ENCODE results near the gene GTPBP1.

The GTPBP1 gene

GRCh38 chr22:38739300-38740055 is 33.7 kb downstream of the GTPBP1 start:
- in situ Hi-C loops (cut with MboI; ENCODE audit: low sequenced_read_pairs), result no loop called here

GRCh38 chr22:38740116-38740723 is 34.5 kb downstream of the GTPBP1 start:
- in situ Hi-C loops (cut with MboI; ENCODE audit: low sequenced_read_pairs), result no loop called here

- in situ Hi-C loops (cut with MboI; ENCODE audit: low sequenced_read_pairs), result no loop called here
These were observed 35.0 kb downstream of the GTPBP1 start for GRCh38 chr22:38740754-38741153.

GRCh38 chr22:38741166-38741565 is 35.4 kb downstream of the GTPBP1 start:
- in situ Hi-C loops (cut with MboI; ENCODE audit: low sequenced_read_pairs), result no loop called here

GRCh38 chr22:38741576-38741975 is 35.8 kb downstream of the GTPBP1 start:
- in situ Hi-C loops (cut with MboI; ENCODE audit: low sequenced_read_pairs), result no loop called here

- in situ Hi-C loops (cut with MboI; ENCODE audit: low sequenced_read_pairs), result no loop called here
These were observed 36.6 kb downstream of the GTPBP1 start for GRCh38 chr22:38742176-38742942.

GRCh38 chr22:38744981-38745380 is 39.2 kb downstream of the GTPBP1 start:
- in situ Hi-C loops (cut with MboI; ENCODE audit: low sequenced_read_pairs), result no loop called here

- in situ Hi-C loops (cut with MboI; ENCODE audit: low sequenced_read_pairs), result no loop called here
These were observed 40.1 kb downstream of the GTPBP1 start for GRCh38 chr22:38745676-38746460.

- in situ Hi-C loops (cut with MboI; ENCODE audit: low sequenced_read_pairs), result no loop called here
These were observed 42.9 kb downstream of the GTPBP1 start for GRCh38 chr22:38748487-38749136.

- in situ Hi-C loops (cut with MboI; ENCODE audit: low sequenced_read_pairs), result no loop called here
These were observed 44.4 kb downstream of the GTPBP1 start for GRCh38 chr22:38750104-38750503.

- in situ Hi-C loops (cut with MboI; ENCODE audit: low sequenced_read_pairs), result no loop called here
These were observed 44.9 kb downstream of the GTPBP1 start for GRCh38 chr22:38750638-38751037.

- in situ Hi-C loops (cut with MboI; ENCODE audit: low sequenced_read_pairs), result no loop called here
These were observed 45.3 kb downstream of the GTPBP1 start for GRCh38 chr22:38751066-38751421.

- in situ Hi-C loops (cut with MboI; ENCODE audit: low sequenced_read_pairs), result no loop called here
These were observed 45.9 kb downstream of the GTPBP1 start for GRCh38 chr22:38751422-38752346.

- in situ Hi-C loops (cut with MboI; ENCODE audit: low sequenced_read_pairs), result no loop called here
These were observed 48.4 kb downstream of the GTPBP1 start for GRCh38 chr22:38753948-38754750.

GRCh38 chr22:38754751-38755154 is 49.0 kb downstream of the GTPBP1 start:
- in situ Hi-C loops (cut with MboI; ENCODE audit: low sequenced_read_pairs), result no loop called here

GRCh38 chr22:38755155-38755910 is 49.6 kb downstream of the GTPBP1 start:
- in situ Hi-C loops (cut with MboI; ENCODE audit: low sequenced_read_pairs), result no loop called here

GRCh38 chr22:38755911-38756532 is 50.3 kb downstream of the GTPBP1 start, which contains the start of gene SUN2:
TSS of gene SUN2 (minus strand) at chr22:38755998. CDS start at chr22:38752628, 3,370 bp downstream.
- in situ Hi-C loops (cut with MboI; ENCODE audit: low sequenced_read_pairs), result no loop called here

Measured in HL-60/S4 treated with retinoic acid at 250 ng/mL for 4 days and 3 days (cell line).